ENCODE data around the gene USP1.

- TF ChIP-seq POLR2A (IDR thresholded peaks at IDR 0.05) (no peak), CTCF (IDR thresholded peaks at IDR 0.05) (no peak)
Measured at GRCh38 chr1:62425041-62425440, 11.8 kb upstream of the USP1 start.
